HG03457 (cell line): ENCODE results near the gene AP1S1.

ENCODE experiments used
- ATAC-seq: cut with Tn5 transposase; IDR thresholded peaks from one replicate; pipeline ENCODE4 v1.9.1; 2021; ENCODE audit warnings: moderate number of reproducible peaks; ENCODE audit not compliant: unreplicated experiment

The AP1S1 gene

DNA sequence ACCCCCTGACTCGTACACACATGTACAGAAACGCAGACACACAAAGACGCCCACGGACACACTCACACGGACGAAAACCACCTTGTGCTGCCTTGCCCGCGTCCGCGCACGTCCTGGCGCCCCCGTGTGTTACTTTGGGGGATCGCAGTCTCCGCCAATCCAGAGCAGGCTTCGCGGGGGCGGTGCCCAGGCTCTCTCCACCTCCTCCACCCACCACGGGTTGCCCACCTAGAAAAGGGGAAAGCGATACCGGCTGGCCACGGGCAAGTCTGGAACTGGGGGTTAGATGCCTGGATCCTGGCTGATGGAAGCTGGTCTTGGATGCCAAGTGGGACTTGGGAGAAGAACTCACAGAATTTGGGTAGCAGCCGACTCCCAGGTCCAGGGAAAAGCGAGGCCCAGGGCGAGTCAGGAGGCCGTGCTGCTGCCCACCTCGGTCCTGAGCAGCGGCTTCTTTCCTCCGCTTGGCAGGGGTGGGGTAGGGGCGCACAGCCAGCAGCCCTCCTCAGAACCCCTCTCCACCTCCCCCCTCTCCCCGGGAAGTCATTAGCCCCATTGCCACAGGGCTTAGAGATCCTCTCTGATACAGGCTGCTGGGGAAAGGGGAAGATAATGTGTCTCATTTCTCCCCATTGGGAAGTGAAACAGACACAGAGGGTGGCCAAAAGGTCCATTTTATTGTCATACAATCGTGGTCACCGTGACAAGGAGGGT, 15.7 kb downstream of the AP1S1 start:
- no peak for ATAC-seq

DNA sequence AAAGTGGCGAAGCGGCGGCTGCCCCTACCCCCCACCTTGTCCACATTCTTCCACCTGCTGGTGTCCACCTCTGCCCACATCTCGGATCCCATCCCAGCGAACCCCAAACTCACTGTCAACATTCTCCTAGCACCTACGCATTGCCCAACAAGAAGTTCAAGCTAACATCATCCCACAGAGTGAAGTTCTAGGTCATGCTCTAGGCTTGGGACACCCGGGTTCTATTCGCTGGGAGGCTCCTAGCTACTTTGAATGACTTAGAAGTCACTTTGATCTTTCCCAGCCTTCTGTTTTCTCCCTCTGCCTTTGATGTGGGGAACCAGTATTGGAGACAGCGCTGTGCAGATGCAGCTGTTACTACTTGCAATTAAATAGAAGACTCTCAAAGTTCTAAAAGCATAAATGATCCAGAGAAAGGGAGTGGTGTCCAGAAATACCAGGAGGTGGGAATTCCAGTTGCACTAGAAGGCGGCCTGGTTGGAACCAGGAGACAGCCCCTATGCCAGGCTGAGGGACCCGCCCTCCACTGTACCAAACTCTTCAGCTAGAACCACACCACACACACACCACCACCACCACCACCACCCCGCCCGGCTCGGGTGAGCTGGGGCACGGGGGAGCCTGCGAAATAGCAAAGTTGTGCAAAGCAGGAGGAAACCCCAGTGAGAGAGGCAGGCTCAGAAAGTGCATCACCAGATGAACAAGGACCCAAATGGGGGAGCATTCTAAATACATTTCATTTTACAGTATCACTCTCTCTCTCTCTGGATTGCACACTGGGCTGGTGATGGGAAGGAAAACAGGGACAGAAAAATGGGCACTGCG, 16.6 kb downstream of the AP1S1 start:
- no peak for ATAC-seq

DNA sequence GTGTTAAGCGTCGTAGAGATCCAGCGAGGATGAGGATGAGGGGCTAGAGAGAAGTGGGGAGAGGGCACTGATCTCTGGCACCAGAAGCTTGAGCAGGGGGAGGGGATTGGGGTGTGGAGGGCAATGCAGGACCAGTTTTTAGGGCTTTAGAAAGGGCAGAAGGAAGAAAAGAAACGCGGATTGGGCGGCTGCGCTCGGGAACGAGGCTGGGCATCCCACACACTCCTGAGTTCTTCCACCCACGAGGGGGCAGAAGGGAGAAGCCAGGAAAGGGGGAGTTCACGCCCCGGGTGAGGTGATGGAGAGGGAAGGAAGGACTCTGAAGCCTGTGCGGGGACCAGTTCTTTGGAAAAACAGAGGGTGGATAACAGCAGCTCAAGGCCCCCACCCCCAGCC, 17.2 kb downstream of the AP1S1 start:
- no peak for ATAC-seq

DNA sequence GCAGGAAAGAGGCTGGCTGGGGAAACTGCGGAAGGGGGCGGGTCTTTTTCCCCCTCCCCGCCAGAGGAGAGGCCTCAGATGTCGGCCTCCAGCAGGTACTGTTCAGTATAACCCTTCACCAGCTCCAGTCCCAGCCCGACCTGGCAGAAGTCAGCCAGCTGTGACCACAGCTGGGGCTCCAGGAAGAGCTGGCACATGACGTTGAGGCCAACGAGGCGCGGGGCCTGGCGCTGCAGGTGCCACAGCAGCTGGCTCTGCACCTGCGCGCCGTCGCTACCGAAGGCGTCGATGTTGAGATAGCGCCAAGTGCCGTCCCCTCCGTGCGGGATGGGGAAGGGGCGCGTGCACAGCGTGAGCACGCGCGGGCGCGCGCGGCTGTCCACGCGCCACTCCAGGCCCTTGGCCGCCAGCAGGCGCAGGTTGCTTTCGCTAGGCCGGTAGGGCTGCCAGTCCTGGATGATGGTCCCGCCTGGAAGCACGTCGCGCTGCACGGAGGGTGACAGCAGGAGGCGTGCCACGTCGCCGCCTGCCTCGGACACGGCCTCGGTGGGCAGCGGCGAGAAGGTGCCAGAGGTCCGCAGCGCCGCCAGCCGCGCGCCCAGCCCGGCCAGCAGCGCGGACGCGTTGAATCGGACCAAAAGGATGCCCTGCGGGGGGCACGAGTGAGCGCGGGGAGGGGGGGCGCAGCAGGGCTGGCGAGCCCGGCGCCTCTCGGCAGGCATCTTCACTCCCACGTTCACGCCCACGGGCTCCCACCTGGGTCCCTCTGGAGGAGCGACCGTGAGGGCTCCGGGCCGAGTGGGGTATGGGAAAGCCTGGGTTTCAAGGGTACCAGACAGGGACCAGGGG, 18.0 kb downstream of the AP1S1 start:
- ATAC-seq: no peak

DNA sequence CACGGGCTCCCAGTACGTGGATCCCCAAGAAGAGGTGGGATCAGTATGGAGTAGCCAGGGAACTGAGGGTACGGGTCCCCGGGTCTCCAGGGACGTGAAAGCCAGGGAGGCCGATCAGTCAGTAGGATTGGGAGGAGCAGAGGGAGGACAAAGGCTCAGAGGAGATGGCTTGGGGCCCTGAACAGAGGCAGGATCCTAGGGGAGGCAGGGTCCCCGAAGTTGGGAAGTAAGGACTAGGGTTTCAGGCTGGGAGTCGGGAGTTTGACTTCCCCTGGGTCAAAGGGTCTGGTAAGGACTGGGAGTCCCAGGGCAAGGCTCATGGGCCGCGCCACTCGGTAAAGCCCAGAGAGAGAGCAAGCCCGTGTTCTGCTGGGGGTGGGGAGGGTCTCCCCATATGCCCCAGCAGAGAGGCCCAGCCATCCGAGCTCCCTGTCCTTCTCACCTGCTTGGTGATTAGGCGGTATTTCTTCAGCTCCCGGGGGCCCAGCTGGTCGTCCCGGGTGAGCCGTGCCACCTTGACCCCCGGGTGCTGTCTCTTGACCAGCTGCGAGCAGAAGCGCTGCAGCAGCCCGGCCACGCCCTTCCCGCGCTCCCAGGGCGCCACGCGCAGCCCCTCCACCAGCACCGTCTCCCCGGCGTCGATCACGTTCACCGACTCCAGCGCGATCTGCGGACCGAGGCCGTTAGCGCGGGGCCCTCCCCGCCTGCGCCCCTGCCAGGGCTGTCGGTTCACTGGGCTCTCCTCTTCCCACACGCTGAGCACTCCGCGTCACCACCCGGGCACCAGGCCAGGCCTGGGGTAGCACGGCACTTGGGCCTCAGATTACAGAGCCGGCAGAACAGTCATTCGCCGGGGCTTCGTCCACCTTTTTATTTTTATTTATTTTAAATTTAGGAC, 18.8 kb downstream of the AP1S1 start:
- no peak for ATAC-seq

DNA sequence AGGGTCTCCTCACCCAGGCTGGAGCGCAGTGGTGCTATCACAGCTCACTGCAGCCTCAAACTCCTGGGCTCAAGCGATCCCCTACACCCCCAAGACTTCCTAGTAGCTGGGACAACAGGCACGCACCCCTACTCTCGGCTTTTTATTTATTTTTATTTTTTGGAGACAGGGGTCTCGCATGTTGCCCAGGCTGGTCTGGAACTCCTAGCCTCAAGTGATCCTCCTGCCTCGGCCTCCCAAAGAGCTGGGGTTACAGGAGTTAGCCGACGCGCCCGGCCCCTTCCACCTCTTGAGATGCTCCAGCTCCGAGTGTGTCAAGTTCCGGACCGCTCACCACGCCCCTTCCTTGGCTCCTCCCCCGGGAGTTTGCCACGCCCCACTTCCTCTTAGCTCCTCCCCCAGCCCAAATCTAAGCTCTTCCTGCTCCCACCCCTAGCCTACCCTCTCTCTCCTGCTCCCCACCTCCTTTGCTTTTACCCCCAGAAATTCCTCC, 19.5 kb downstream of the AP1S1 start:
- ATAC-seq: no peak

DNA sequence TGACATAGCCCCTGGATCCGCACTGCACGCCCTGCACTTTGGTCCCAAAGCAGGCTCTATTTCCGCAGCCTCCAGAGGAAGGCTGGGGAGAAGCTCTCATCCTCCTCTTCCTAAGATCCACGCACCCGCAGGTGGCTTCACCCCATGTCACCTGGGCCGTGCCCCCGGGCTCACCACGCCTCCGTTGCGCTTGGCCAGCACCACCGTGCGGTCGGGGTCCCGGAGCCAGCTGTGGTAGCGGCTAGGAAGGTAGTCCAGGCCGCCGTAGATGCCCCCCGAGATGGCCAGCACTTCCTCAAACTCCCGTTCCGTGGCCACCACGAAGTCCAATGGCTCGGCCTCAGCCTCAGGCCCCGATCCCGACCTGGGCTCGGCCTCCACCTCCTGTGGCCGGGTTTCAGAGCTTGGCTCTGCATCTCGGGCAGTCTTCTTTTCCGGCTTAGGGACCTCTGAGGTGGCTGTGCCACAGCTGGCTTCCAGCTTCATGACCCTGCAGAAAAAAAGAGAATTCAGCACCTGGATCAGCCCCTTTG, 20.1 kb downstream of the AP1S1 start:
- no peak for ATAC-seq

DNA sequence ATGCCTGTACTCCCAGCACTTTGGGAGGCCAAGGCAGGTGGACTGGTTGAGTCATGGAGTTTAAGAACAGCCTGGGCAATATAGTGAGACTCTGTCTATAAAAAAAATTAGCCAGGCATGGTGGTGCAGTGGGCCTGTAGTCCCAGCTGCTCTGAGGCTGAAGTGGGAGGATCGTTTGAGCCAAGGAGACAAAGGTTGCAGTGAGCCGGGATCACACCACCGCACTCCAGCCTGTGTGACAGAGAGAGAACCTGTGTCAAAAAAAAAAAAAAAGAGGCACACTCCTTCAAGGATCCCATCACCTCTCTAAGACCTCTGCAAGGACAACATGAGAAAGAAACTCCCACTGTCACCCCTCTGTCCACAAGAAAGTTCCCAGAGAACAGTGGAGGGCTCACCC, 21.4 kb downstream of the AP1S1 start:
- ATAC-seq: no peak

DNA sequence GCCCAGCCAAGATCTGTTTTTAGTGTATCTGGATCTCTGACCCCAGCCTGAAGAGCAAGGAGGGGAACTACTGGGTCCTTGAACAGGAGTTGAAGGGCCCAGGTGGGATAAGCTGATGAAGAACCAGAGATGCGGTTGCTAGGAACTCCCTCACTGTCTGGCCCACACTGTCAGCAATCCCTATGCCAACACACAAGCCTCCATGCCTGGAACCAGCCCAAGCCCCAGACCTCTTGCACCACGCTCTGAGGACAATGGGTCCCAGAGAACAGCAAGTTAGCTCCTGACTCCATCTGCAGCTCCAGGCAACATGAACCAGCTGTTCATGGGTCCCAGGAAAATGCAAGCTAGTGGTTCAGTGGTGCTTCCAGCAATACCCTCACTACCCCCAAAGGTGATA, 23.4 kb downstream of the AP1S1 start:
- no peak for ATAC-seq

DNA sequence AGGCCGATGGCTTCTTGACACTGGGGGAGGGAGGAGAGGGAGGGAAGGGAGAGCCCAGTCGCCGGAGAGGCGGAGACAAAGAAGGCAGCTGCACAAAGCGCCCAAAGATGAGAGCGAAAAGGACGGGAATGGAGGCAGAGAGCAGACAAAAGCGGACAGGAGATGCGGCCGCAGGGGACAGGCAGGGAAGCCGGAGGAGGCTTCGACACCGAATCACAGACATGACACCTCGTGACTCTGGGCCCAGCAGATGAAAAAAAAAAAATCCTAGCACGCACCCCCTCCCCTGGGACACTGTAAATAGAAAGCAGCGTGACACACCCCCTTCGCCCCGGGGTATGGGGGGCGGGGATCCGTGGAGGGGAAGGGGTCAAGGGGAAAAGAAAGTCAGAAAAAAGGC, 24.8 kb downstream of the AP1S1 start:
- ATAC-seq: no peak

DNA sequence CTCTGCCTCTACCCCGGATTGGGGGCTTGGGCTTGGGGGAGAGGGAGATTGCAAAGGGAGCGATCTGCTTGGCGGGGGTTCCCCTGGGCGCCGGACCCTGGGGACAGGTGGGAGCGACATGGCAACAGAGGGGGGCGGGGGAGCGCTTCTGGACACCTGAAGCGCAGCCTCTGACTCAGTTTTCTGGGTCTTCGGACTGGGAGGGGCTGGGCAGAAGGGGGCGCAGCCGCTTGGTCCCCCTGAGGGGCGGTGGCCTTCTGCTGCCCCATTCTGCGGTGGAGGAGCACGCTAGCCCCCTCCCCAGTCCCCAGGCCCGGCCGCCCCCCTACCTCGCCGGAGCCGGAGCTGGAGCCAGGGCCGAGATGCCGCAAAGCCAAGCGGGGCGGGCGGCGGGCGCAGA, 25.4 kb downstream of the AP1S1 start:
- ATAC-seq: no peak

DNA sequence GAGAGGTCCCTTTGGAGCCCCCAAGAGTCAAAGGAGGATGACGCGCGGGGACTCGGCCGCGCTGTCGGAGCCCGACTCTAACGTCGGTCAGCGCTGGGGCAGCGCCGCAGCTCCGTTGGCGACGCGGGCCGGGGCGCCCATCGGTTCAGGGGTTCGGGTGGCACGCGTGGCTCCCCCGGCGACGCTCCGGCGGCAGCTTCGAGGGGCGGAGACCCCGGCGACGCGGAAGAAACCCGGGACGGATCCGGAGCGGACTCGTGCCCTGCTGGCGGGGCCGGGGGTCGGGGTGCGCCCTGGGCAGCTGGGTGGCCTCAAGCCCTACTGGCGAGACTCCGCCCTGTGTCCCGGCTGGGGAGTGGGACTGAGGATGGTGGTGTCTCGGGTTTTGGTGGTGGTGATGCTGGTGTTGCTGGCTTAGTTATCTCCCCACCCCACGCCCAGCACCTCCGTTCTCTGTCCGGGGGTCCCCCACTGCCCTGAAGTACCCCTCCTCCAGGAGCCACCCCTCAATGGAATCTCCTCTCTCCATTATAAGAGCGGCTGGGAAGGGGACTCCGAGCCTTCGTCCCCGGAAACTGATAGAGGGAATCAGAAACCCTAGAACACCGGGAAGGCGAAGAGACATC, 26.0 kb downstream of the AP1S1 start, which contains the start of gene NAT16:
NAT16 (minus strand) TSS at position 164 of the 626 bp plus-strand sequence. CDS start 5,486 bp downstream, outside the sequence.
- no peak for ATAC-seq

DNA sequence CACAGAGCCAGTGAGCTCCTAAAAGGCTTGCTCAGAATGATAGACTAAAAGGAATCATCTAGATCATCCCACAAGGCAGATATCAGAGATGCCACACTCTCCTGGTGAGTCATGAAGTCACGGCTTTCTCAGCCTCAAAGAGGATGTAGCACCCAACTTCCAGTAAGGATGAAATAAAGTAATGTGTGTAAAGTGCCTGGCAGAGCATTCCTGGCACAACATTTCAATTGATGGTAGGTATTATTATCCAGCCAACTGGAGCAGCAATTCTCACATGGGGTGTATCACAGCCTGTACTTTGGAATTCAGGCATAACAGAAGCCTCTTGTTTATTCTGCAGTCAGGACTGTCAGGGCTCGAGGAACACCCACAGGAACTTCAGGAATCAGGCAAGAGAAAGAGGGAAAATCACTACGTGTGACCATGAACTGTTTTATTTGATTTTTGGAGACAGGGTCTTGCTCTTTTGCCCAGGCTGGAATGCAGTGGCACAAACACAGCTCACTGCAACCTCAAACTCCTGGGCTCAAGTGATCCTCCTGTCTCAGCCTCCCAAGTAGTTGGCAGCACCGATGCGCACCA, 31.1 kb downstream of the AP1S1 start:
- no peak for ATAC-seq

DNA sequence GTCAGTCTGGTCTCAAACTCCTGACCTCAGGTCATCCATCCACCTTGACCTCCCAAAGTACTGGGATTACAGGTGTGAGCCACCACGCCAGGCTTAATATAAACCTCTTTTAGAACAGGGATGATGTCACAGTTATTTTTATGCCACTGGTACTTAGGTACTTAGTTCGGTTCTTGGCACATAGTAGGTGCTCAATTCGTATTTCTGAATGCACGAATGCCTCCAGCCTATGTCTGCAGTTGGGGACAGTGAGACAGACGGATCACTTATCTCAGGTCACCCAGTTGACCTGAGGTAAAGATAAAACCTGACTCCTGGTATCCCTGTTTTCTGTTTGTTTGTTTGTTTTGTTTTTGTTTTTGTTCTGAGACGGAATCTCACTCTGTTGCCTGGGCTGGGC, 31.9 kb downstream of the AP1S1 start:
- ATAC-seq: no peak

DNA sequence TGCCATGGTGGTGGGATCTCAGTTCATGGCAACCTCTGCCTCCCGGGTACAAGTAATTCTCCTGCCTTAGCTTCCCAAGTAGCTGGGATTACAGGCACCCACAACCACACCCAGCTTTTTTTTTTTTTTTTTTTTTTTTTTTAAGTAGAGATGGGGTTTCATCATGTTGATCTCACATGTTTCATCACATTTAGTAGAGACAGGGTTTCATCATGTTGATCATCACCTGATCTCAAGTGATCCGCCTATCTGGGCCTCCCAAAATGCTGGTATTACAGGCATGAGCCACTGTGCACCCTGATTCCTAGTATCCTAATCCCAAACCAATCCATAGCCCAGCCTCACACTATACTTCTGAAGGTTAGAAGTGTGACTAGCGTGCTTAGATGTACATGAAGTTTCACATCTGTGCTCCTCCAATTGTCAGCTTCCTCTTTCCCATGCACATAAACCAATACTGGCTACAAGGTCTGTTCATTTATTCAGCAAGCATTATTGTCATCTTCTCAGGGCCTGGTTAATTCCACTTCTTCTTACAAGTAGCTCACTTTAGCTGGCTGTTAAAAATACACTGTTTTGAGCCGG, 32.7 kb downstream of the AP1S1 start:
- ATAC-seq: no peak

DNA sequence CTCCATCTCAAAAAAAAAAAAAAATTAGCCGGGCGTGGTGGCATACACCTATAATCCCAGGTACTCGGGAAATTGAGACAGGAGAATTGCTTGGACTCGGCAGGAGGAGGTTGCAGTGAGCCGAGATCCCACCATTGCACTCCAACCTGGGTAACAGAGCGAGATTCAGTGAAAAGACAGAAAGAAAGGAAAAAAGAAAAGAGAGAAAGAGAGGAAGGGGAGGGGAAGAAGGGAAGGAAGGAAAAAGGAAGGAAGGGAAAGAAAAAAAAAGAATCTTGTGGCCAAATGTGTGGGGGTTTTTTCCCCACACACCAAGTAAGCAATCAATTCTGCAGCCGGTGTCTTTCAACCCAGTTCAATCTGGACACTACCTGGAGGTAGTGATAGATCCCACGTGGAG, 34.8 kb downstream of the AP1S1 start:
- no peak for ATAC-seq

DNA sequence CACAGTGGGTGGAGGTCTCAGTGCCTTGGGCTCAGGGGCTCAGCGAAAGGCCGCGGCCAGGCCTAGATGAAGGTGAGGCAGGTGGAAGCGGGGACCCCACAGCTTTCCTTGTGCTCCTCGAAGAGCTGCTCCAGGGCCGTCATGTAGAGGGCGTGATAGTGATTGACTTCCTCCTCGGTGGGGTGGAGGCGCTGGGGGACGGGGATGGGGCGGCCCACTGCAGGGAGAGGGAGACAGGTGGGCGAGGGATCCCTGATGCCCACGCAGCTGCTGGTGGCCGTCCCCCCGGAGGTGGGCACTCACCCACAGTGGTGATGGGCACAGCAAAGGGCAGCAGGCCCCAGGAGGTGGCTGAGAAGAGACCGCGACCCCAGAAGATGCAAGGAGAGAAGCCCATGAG, 41.6 kb downstream of the AP1S1 start:
- no peak for ATAC-seq

DNA sequence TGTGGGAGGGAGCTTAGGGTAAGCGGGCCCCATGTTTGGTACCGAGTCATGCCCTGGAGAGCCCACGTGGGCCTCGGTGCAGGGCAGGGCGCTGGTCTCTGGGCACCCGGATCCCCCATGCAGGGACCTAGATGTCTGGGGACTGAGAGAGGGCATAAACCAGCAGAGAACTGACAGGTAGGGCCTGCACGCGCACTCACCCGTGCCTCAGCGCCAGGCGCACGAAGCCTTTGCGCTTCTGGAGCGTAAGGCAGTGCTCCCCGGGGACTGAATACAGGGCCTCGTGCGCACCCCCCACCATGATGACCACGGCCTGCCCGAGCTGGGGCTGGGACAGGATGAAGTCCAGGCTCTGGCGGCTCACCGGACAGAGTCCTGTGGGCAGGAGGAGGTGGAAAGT, 43.7 kb downstream of the AP1S1 start:
- no peak for ATAC-seq

DNA sequence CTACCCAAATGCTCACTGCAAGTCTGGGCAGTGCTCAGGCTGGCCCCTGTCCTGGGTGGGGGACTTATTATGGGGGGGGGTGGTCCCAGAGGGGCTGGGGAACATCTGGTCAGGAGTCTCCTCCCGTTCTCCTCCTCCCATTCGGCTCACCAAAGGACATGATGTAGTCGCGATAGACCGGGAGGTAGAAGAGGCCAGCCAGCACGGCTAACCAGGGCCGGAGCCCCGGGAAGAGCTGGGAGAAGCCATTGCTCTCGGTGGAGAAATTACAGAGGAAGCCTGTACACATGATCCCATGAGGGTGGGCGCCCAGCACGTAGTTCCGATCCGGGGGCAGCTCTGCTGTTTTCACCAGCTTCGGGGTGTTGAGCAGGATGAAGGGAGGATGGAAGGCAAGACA, 44.2 kb downstream of the AP1S1 start:
- no peak for ATAC-seq
